Right atrium auricular region (tissue), 2 donors: ENCODE measurements around the gene CRYGC. TPM values are rescaled to one million over a fixed set of nuclear protein-coding genes. Genes with fewer than 3 reads are reported as not detected.
A peak's percentile ranks its signal among the peaks of the same experiment; 100 is the strongest.
"Not testable (repeated sequence)": the region's sequence is repeated elsewhere in the genome, so short reads cannot be mapped to it uniquely, and the experiment has no call there.

Experiments used
- DNase-seq: peaks from one replicate; pipeline ENCODE4 v3.0.0-alpha.2; 2019; ENCODE audit warnings: low spot score
- H3K27ac ChIP-seq, 2 donors: fragments of 200-600 bp; sonication (generic); 1 replicate in 1 of 2; 2 replicates in 1 of 2; pipeline ENCODE4 v1.5.1; 2016 to 2019
- H3K27me3 ChIP-seq, 2 donors: fragments of 200-600 bp; sonication (generic); one replicate each; pipeline versions ENCODE4 v1.5.1 to v1.6.0; 2017 to 2019
- H3K36me3 ChIP-seq: fragments of 200-600 bp; sonication (generic); one replicate; pipeline ENCODE4 v1.5.1; 2016
- H3K4me1 ChIP-seq, 2 donors: fragments of 200-600 bp; sonication (generic); one replicate each; pipeline versions ENCODE4 v1.5.1 to v1.6.0; 2017 to 2019
- H3K4me3 ChIP-seq, 2 donors: fragments of 200-600 bp; sonication (generic); 1 replicate in 1 of 2; 2 replicates in 1 of 2; pipeline ENCODE4 v1.5.1; 2017 to 2019; ENCODE audit warnings: mild to moderate bottlenecking in 1 of 2, moderate library complexity in 1 of 2
- H3K9me3 ChIP-seq, 2 donors: fragments of 200-600 bp; sonication (generic); one replicate each; pipeline ENCODE4 v1.5.1; 2019
- CTCF ChIP-seq, 2 donors: fragments of 200-600 bp; sonication (generic); IDR thresholded peaks; one replicate each; pipeline ENCODE4 v1.5.1; 2019; ENCODE audit warnings: antibody characterized with exemption in 2 of 2
- total RNA-seq, 2 donors: library from RNA; depleted of rRNA; stranded (reverse); fragments of >200 nt; gene quantifications; one replicate each; pipeline ENCODE4 v1.1.0, GENCODE V29; 2016

The CRYGC gene
- total RNA-seq, 2 donors from 2014 or later, result not detected

GRCh38 chr2:208103616-208104015 is 26.0 kb downstream of the CRYGC start:
- TF ChIP-seq CTCF (IDR thresholded peaks at IDR 0.05), result no peak
- H3K9me3 ChIP-seq, result no peaks in the 10 kb centered on the region
- no peak overlapping the region for H3K4me3 ChIP-seq
- no peaks in the 10 kb centered on the region for H3K27me3 ChIP-seq
- no peaks in the 10 kb centered on the region for H3K36me3 ChIP-seq
- no peak for DNase-seq
- no peaks in the 10 kb centered on the region for H3K4me1 ChIP-seq
- H3K27ac ChIP-seq, result no peak overlapping the region

- Histone ChIP-seq H3K27ac (no peak overlapping the region), H3K4me3 (no peak overlapping the region), H3K36me3 (no peaks in the 10 kb centered on the region), H3K9me3 (no peaks in the 10 kb centered on the region), H3K4me1 (peaks cover 0 to 13% of the 10 kb centered on the region in 2 donors), H3K27me3 (no peaks in the 10 kb centered on the region)
- DNase-seq, result no peak
- TF ChIP-seq CTCF (IDR thresholded peaks at IDR 0.05), result peak in 1 of 2 donors; percentile 42
Measured at GRCh38 chr2:208101716-208102631, 27.7 kb downstream of the CRYGC start.

- Histone ChIP-seq H3K27me3 (no peaks in the 10 kb centered on the region), H3K9me3 (no peaks in the 10 kb centered on the region), H3K36me3 (no peaks in the 10 kb centered on the region), H3K27ac (no peak overlapping the region), H3K4me1 (peaks cover 0 to 15% of the 10 kb centered on the region in 2 donors), H3K4me3 (no peak overlapping the region)
- TF ChIP-seq CTCF (IDR thresholded peaks at IDR 0.05), result no peak
- no peak for DNase-seq
Measured at GRCh38 chr2:208099682-208100470, 29.8 kb downstream of the CRYGC start.

GRCh38 chr2:208098701-208099100 is 30.9 kb downstream of the CRYGC start:
- H3K36me3 ChIP-seq, H3K9me3 ChIP-seq, H3K27ac ChIP-seq, H3K27me3 ChIP-seq, H3K4me3 ChIP-seq, DNase-seq: not testable (repeated sequence)
- H3K4me1 ChIP-seq, result peaks cover 0 to 15% of the 10 kb centered on the region in 2 donors

- H3K36me3 ChIP-seq, result no peaks in the 10 kb centered on the region
- DNase-seq, result no peak
- H3K27ac ChIP-seq, result peak overlapping the region in 1 of 2 donors; percentile 29
- H3K9me3 ChIP-seq, result no peaks in the 10 kb centered on the region
- peaks cover 0 to 15% of the 10 kb centered on the region in 2 donors for H3K4me1 ChIP-seq
- H3K4me3 ChIP-seq, result no peak overlapping the region
- no peaks in the 10 kb centered on the region for H3K27me3 ChIP-seq
- TF ChIP-seq CTCF (IDR thresholded peaks at IDR 0.05), result no peak
Measured at GRCh38 chr2:208098267-208098666, 31.4 kb downstream of the CRYGC start.

- no peak for DNase-seq
- H3K36me3 ChIP-seq, result no peaks in the 10 kb centered on the region
- peak overlapping the region in 1 of 2 donors; percentile 29 for H3K27ac ChIP-seq
- TF ChIP-seq CTCF (IDR thresholded peaks at IDR 0.05), result no peak
- H3K9me3 ChIP-seq, result no peaks in the 10 kb centered on the region
- no peak overlapping the region for H3K4me3 ChIP-seq
- no peaks in the 10 kb centered on the region for H3K27me3 ChIP-seq
- peaks cover 0 to 15% of the 10 kb centered on the region in 2 donors for H3K4me1 ChIP-seq
Measured at GRCh38 chr2:208097801-208098200, 31.8 kb downstream of the CRYGC start.
